OCI-LY3 (cell line): ENCODE measurements around the gene CHRM4.

ENCODE experiments used
- H2AFZ ChIP-seq: fragments of 200-600, 300-600 bp; shearing (Covaris generic); 2 replicates; pipeline ENCODE4 v1.6.0; 2014; ENCODE audit warnings: antibody characterized with exemption, low read depth, low read length
- H3K27ac ChIP-seq: fragments of 200-600, 300-600 bp; sonication (generic); 2 replicates; pipeline ENCODE4 v1.5.1; 2014; ENCODE audit warnings: mild to moderate bottlenecking, low read length, moderate library complexity, mixed read lengths
- H3K27me3 ChIP-seq: fragments of 200-600, 300-600 bp; sonication (generic); 2 replicates; pipeline ENCODE4 v1.6.1; 2014; ENCODE audit warnings: low read depth, low read length, mixed read lengths
- H3K36me3 ChIP-seq: fragments of 200-600, 300-600 bp; sonication (generic); replicated peaks from 2 replicates; pipeline ENCODE3; 2014; ENCODE audit warnings: low read depth, low read length, mixed read lengths
- H3K4me1 ChIP-seq: fragments of 300-600, 200-600 bp; sonication (generic); 2 replicates; pipeline ENCODE4 v1.6.1; 2014; ENCODE audit warnings: low read length, mixed read lengths
- H3K4me2 ChIP-seq: fragments of 200-600, 300-600 bp; sonication (generic); 2 replicates; pipeline ENCODE4 v1.6.1; 2014; ENCODE audit warnings: low read length, mixed read lengths
- H3K4me3 ChIP-seq: fragments of 300-600, 200-600 bp; sonication (generic); 2 replicates; pipeline ENCODE4 v1.5.1; 2014; ENCODE audit warnings: antibody characterized with exemption, mild to moderate bottlenecking, low read length, moderate library complexity
- H3K79me2 ChIP-seq: fragments of 300-600, 200-600 bp; shearing (Covaris generic); 2 replicates; pipeline ENCODE4 v1.6.1; 2014; ENCODE audit warnings: mild to moderate bottlenecking, low read length, mixed read lengths
- H3K9ac ChIP-seq: fragments of 300-600, 200-600 bp; shearing (Covaris generic); 2 replicates; pipeline ENCODE4 v1.6.0; 2014; ENCODE audit warnings: mild to moderate bottlenecking, low read length, moderate library complexity
- H3K9me3 ChIP-seq: fragments of 200-600, 300-600 bp; shearing (Covaris generic); 2 replicates; pipeline ENCODE4 v1.6.1; 2014; ENCODE audit warnings: low read length, mixed read lengths; ENCODE audit not compliant: insufficient read depth
- H4K20me1 ChIP-seq: fragments of 200-600, 300-600 bp; sonication (generic); 2 replicates; pipeline ENCODE4 v1.6.1; 2016; ENCODE audit warnings: low read length, mixed read lengths; ENCODE audit not compliant: insufficient read depth
- CTCF ChIP-seq: fragments of 200-600, 300-600 bp; sonication (generic); IDR thresholded peaks from 2 replicates; pipeline ENCODE4 v1.5.1; 2014; ENCODE audit warnings: antibody characterized with exemption, low read length, low read depth
- EZH2phosphoT487 ChIP-seq: fragments of 200-600 bp; shearing (Covaris generic); IDR thresholded peaks from 2 replicates; pipeline ENCODE4 v1.6.1; 2018; ENCODE audit warnings: antibody characterized with exemption, mixed run types, low read depth

The CHRM4 gene

DNA sequence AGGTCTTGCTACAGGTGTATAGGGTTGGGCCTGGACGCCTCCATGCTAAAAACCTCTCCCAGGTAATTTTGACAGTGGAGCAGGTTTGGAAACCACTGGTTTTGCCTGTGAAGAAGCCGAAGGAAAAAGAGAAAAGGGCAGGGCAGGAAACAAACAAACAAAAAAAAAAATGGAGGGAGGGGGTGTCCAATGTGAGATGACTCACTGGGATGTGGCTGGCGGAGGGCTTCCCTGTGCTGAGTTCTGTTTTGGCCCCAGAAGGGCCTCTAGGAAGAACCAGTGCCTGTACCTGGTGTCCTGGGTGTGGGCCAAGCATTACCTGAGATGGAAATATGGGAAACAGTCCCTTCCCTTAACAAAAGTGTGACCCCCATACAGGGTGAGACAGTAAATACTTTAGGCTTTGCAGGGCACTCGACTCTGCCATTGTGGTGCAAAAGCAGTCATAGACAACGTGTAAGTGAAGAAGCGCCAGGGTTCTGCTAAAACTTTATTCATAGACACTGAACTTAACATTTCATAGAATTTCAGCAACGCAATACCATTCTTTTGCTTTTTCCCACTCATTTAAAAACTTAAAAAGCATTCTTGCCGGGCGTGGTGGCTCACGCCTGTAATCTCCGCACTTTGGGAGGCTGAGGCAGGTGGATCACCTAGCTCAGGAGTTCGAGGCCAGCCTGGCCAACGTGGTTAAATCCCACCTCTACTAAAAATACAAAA lies 53.8 kb downstream of the CHRM4 start:
- no peak overlapping the region for H2AFZ ChIP-seq
- peaks cover 10% of the 10 kb centered on the region for H3K4me1 ChIP-seq
- no peak overlapping the region for H3K4me2 ChIP-seq
- no peaks in the 10 kb centered on the region for H3K36me3 ChIP-seq
- no peak overlapping the region for H3K9ac ChIP-seq
- no peak overlapping the region for H3K4me3 ChIP-seq
- TF ChIP-seq CTCF (no peak), EZH2phosphoT487 (no peak)
- H3K27me3 ChIP-seq, result peaks cover 3% of the 10 kb centered on the region; the same call in 1 of the 2 replicates
- H4K20me1 ChIP-seq, result no peaks in the 10 kb centered on the region
- H3K9me3 ChIP-seq, result no peaks in the 10 kb centered on the region
- no peaks in the 10 kb centered on the region for H3K79me2 ChIP-seq
- H3K27ac ChIP-seq, result no peak overlapping the region

GRCh38 chr11:46336563-46337180 lies 54.9 kb downstream of the CHRM4 start:
- Histone ChIP-seq H3K36me3 (no peaks in the 10 kb centered on the region), H3K27ac (no peak overlapping the region), H3K4me2 (no peak overlapping the region), H3K27me3 (peaks cover 3% of the 10 kb centered on the region; the same call in 1 of the 2 replicates), H4K20me1 (no peaks in the 10 kb centered on the region), H3K4me1 (peaks cover 10% of the 10 kb centered on the region), H3K9ac (no peak overlapping the region), H3K9me3 (no peaks in the 10 kb centered on the region), H3K4me3 (no peak overlapping the region), H3K79me2 (no peaks in the 10 kb centered on the region), H2AFZ (no peak overlapping the region)
- TF ChIP-seq CTCF (no peak), EZH2phosphoT487 (no peak)

DNA sequence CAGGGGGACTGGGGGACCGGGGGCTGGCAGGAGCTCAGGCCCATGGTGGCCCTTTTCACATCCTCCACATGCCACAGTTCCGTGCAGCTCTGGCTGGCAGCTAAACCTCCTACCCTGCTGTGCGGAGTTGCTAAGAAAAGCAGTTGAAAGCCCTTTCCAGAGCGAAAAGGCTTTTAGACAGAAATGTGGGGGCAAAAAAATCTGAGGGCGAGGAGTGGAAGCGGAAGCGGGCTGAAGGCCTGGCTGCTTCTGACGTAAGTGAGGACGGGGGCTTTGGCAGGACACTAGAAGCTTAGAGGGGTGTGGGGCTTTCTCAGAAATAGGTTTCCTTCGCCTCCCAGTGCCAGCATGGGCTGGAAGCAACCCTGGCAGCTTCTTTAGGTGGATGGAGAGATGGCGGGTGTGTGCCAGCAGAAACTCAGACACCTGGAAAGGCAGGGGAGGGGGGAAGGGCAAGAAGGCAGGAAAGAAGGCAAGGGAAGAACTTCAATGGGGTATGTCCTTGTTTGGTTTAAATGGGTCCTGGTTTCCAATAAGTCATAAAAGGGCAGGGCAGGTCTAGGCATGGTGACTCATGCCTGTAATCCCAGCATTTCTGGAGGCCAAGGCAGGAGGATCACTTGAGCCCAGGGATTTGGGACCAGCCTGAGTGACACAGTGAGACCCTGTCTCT lies 55.5 kb downstream of the CHRM4 start:
- Histone ChIP-seq H3K4me2 (no peak overlapping the region), H3K4me3 (no peak overlapping the region), H3K9me3 (no peaks in the 10 kb centered on the region), H2AFZ (peak overlapping the region; percentile 12; the same call in 1 of the 2 replicates), H3K27ac (no peak overlapping the region), H3K79me2 (no peaks in the 10 kb centered on the region), H3K27me3 (no peaks in the 10 kb centered on the region; the same call in 1 of the 2 replicates), H3K36me3 (no peaks in the 10 kb centered on the region), H3K9ac (no peak overlapping the region; the same call in 1 of the 2 replicates), H4K20me1 (no peaks in the 10 kb centered on the region), H3K4me1 (peaks cover 10% of the 10 kb centered on the region)
- TF ChIP-seq CTCF, result no peak
- TF ChIP-seq EZH2phosphoT487, result no peak

DNA sequence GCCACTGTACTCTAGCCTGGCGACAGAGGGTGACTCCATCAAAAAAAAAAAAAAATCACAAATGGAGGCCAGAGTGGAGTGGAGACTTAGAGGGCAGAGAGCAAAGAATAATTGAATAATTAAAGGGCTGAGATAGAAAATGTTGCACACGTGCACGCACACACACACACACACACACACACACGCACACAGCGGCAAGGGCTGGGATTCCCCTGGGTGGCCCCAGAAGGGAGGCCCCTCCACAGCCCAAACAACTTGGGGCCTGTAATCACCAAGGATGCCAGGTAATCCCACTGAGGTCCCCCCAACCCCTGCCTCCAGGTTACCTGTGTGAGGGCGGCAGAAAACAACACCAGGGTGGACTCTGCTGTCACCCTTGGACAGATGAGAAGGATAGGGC lies 56.3 kb downstream of the CHRM4 start:
- H3K4me2 ChIP-seq, result no peak overlapping the region
- no peaks in the 10 kb centered on the region for H4K20me1 ChIP-seq
- H2AFZ ChIP-seq, result peak overlapping the region; percentile 12; the same call in 1 of the 2 replicates
- H3K4me3 ChIP-seq, result no peak overlapping the region
- no peak overlapping the region for H3K27ac ChIP-seq
- H3K9me3 ChIP-seq, result no peaks in the 10 kb centered on the region
- H3K4me1 ChIP-seq, result peaks cover 10% of the 10 kb centered on the region
- TF ChIP-seq EZH2phosphoT487, result no peak
- TF ChIP-seq CTCF, result no peak
- H3K27me3 ChIP-seq, result peaks cover 4% of the 10 kb centered on the region
- H3K79me2 ChIP-seq, result no peaks in the 10 kb centered on the region
- H3K9ac ChIP-seq, result no peak overlapping the region; the same call in 1 of the 2 replicates
- no peaks in the 10 kb centered on the region for H3K36me3 ChIP-seq
